Lung (tissue), 12 donors: ENCODE measurements around the gene ITGA11. TPM values are rescaled to one million over a fixed set of nuclear protein-coding genes. Genes with fewer than 3 reads are reported as not detected.

Experiments used
- ATAC-seq: fragments of 200-7000 bp; cut with Tn5 transposase; one replicate; pipeline ENCODE4 v1.9.1; 2020; ENCODE audit warnings: moderate number of reproducible peaks; ENCODE audit not compliant: insufficient read depth, low FRiP score
- DNase-seq, 3 donors: peaks; one replicate each; pipeline ENCODE4 v3.0.0-alpha.2; 2013 to 2017
- H3K27ac ChIP-seq, 2 donors: one replicate each; pipeline ENCODE4 v1.5.1; 2013; ENCODE audit warnings: mild to moderate bottlenecking in 2 of 2, moderate library complexity in 2 of 2, control low read depth in 1 of 2, inconsistent platforms in 1 of 2, low read depth in 1 of 2, low read length in 1 of 2
- H3K27me3 ChIP-seq, 3 donors: one replicate each; pipeline ENCODE4 v1.5.1; 2013; ENCODE audit warnings: low read length in 2 of 3; ENCODE audit not compliant: control insufficient read depth in 3 of 3, insufficient read depth in 3 of 3
- H3K36me3 ChIP-seq, 4 donors: one replicate each; pipeline ENCODE4 v1.5.1; 2013; ENCODE audit warnings: low read length in 4 of 4, mild to moderate bottlenecking in 1 of 4, moderate library complexity in 1 of 4; ENCODE audit not compliant: control insufficient read depth in 4 of 4, insufficient read depth in 4 of 4
- H3K4me1 ChIP-seq, 5 donors: one replicate each; pipeline ENCODE4 v1.5.1; 2013; ENCODE audit warnings: low read length in 5 of 5, mild to moderate bottlenecking in 2 of 5, moderate library complexity in 1 of 5; ENCODE audit not compliant: control insufficient read depth in 5 of 5, insufficient read depth in 5 of 5
- H3K4me3 ChIP-seq: one replicate; pipeline ENCODE4 v1.5.1; 2013; ENCODE audit warnings: mild to moderate bottlenecking, control low read depth, moderate library complexity
- H3K9ac ChIP-seq, 2 donors: one replicate each; pipeline ENCODE4 v1.5.1; 2013; ENCODE audit warnings: low read length in 2 of 2, control low read depth in 1 of 2; ENCODE audit not compliant: insufficient read depth in 1 of 2
- H3K9me3 ChIP-seq, 4 donors: one replicate each; pipeline ENCODE4 v1.5.1; 2013; ENCODE audit warnings: low read length in 3 of 4, mild to moderate bottlenecking in 1 of 4, moderate library complexity in 1 of 4; ENCODE audit not compliant: control insufficient read depth in 4 of 4, insufficient read depth in 3 of 4
- WGBS, 2 donors: extraction: QIAGEN DNeasy Blood & Tissue Kit; methylation state at CpG; one replicate each; pipeline ENCODE4 v1.1.7; 2013; 5-methylcytosine and 5-hydroxymethylcytosine counted together
- polyA plus RNA-seq, 2 donors: library from polyadenylated mRNA; stranded (reverse); fragments of 200-250 nt; gene quantifications; one replicate each; pipeline ENCODE4 v1.2.1, GENCODE V29; 2013
- total RNA-seq, 2 donors: library from RNA; depleted of rRNA in 1 of 2; stranded (reverse); fragments of >200 nt in 1 of 2; gene quantifications; one replicate each; pipeline ENCODE4 v1.2.1, GENCODE V29; 2014 to 2021
- TF ChIP-seq, protein P1 (sequence below): IDR thresholded peaks from 2 replicates; pipeline ENCODE4 v1.5.1; 2012; ENCODE audit warnings: mild to moderate bottlenecking; ENCODE audit errors: control extremely low read depth, extremely low read depth
- donor health status: control.
- donor health status: control.
- donor health status: Bipolar disorder and iron deficiency.
- donor health status: healthy.
- donor health status: DM: yes; HTN: yes; CAD: no.

The ITGA11 gene
- total and polyA plus RNA-seq, 4 donors: 0.35 to 1.8 (median 1.0) TPM

- Histone ChIP-seq H3K9me3 (peaks cover 0 to 2% (median 0%) of the 10 kb centered on the region in 4 donors), H3K27me3 (no peaks in the 10 kb centered on the region), H3K4me1 (peaks cover 0 to 16% (median 7%) of the 10 kb centered on the region in 5 donors), H3K4me3 (no peak overlapping the region), H3K27ac (no peak overlapping the region), H3K36me3 (peaks cover 5 to 15% (median 14%) of the 10 kb centered on the region in 4 donors), H3K9ac (no peak overlapping the region)
- ATAC-seq (no peak), DNase-seq (no peak)
- TF ChIP-seq, protein P1, sequence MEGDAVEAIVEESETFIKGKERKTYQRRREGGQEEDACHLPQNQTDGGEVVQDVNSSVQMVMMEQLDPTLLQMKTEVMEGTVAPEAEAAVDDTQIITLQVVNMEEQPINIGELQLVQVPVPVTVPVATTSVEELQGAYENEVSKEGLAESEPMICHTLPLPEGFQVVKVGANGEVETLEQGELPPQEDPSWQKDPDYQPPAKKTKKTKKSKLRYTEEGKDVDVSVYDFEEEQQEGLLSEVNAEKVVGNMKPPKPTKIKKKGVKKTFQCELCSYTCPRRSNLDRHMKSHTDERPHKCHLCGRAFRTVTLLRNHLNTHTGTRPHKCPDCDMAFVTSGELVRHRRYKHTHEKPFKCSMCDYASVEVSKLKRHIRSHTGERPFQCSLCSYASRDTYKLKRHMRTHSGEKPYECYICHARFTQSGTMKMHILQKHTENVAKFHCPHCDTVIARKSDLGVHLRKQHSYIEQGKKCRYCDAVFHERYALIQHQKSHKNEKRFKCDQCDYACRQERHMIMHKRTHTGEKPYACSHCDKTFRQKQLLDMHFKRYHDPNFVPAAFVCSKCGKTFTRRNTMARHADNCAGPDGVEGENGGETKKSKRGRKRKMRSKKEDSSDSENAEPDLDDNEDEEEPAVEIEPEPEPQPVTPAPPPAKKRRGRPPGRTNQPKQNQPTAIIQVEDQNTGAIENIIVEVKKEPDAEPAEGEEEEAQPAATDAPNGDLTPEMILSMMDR: no peak
- WGBS, 2 donors: 88 to 93% methylated on average over 8 of the region's 8 CpGs
These were observed 141.2 kb downstream of the ITGA11 start for GRCh38 chr15:68290715-68291114.

DNA sequence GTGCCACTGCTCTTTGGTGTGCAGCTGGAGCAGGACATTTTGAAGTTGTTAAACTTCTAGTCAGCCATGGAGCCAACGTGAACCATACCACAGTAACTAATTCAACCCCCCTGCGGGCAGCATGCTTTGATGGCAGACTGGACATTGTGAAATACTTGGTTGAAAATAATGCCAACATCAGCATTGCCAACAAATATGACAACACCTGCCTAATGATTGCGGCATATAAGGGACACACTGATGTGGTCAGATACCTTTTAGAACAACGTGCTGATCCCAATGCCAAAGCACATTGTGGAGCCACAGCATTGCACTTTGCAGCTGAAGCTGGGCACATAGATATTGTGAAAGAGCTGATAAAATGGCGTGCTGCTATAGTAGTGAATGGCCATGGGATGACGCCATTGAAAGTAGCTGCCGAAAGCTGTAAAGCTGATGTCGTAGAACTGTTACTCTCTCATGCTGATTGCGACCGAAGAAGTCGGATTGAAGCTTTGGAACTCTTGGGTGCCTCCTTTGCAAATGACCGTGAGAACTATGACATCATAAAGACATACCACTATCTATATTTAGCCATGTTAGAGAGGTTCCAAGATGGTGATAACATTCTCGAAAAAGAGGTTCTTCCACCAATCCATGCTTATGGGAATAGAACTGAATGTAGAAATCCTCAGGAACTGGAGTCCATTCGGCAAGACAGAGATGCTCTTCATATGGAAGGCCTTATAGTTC is 142.2 kb downstream of the ITGA11 start:
- Histone ChIP-seq H3K27ac (peak overlapping the region; percentile 17 to 23), H3K9me3 (peaks cover 0 to 2% (median 0%) of the 10 kb centered on the region in 4 donors), H3K36me3 (peaks cover 8 to 21% (median 14%) of the 10 kb centered on the region in 4 donors), H3K4me1 (peaks cover 0 to 10% (median 7%) of the 10 kb centered on the region in 5 donors), H3K4me3 (no peak overlapping the region), H3K27me3 (no peaks in the 10 kb centered on the region), H3K9ac (no peak overlapping the region)
- ATAC-seq: no peak
- TF ChIP-seq, protein P1: no peak
- no peak for DNase-seq
- 87 to 93% methylated on average over 14 of the region's 14 CpGs for WGBS, 2 donors

DNA sequence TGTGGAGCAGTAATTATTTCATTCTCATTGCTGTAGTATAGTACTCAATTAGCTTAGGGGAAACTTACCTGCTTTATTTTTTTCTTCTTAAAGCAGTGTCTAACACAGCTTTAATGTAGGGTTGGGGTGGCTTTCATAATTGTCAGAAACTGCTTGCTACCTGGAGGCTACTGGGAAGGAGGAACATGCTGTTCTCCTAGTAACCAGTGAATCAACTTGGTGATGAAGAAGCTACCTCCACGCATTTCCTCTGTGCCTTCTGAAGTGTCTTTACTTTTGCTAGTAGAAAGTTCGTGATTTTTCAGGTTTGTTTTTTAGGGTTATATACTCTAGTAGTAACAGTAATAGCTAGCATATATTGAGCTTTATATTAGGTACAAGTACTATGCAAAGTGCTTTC is 142.9 kb downstream of the ITGA11 start:
- Histone ChIP-seq H3K27me3 (no peaks in the 10 kb centered on the region), H3K4me1 (peaks cover 0 to 9% (median 7%) of the 10 kb centered on the region in 5 donors), H3K36me3 (peaks cover 13 to 25% (median 16%) of the 10 kb centered on the region in 4 donors), H3K4me3 (no peak overlapping the region), H3K27ac (no peak overlapping the region), H3K9me3 (peaks cover 0 to 2% (median 0%) of the 10 kb centered on the region in 4 donors), H3K9ac (no peak overlapping the region)
- ATAC-seq (no peak), DNase-seq (no peak)
- TF ChIP-seq, protein P1: no peak
- WGBS, 2 donors: 84 to 88% methylated on average over 2 of the region's 2 CpGs
